H9 (cell line): ENCODE results near the gene RGPD3. TPM values are rescaled to one million over a fixed set of nuclear protein-coding genes. Genes with fewer than 3 reads are reported as not detected.
"Not testable (repeated sequence)": the region's sequence is repeated elsewhere in the genome, so short reads cannot be mapped to it uniquely, and the experiment has no call there.

Experiments
- DNase-seq: peaks from one replicate; pipeline ENCODE4 v3.0.0-alpha.2; 2017
- H2AFZ ChIP-seq: one replicate; pipeline ENCODE4 v1.6.1; 2013; ENCODE audit warnings: mild to moderate bottlenecking, low read length, control low read depth, moderate library complexity
- H2AK5ac ChIP-seq: 2 replicates; pipeline ENCODE4 v1.6.1; 2013; ENCODE audit warnings: low read length, control low read depth, mixed read lengths; ENCODE audit not compliant: insufficient read length
- H2BK120ac ChIP-seq: one replicate; pipeline ENCODE4 v1.6.1; 2013; ENCODE audit warnings: low read depth, mild to moderate bottlenecking, low read length, control low read depth, inconsistent platforms; ENCODE audit not compliant: poor library complexity, severe bottlenecking
- H2BK12ac ChIP-seq: 2 replicates; pipeline ENCODE4 v1.6.1; 2013; ENCODE audit warnings: low read length, control low read depth, mixed read lengths, low read depth; ENCODE audit not compliant: insufficient read length
- H2BK15ac ChIP-seq: 2 replicates; pipeline ENCODE4 v1.6.1; 2013; ENCODE audit warnings: low read depth, low read length, control low read depth
- H2BK20ac ChIP-seq: one replicate; pipeline ENCODE4 v1.6.1; 2013; ENCODE audit warnings: low read depth, mild to moderate bottlenecking, low read length, control low read depth, inconsistent platforms; ENCODE audit not compliant: poor library complexity, severe bottlenecking
- H2BK5ac ChIP-seq: 2 replicates; pipeline ENCODE4 v1.6.1; 2013; ENCODE audit warnings: low read length, control low read depth, mixed read lengths; ENCODE audit not compliant: insufficient read length
- H3K14ac ChIP-seq: 2 replicates; pipeline ENCODE4 v1.6.1; 2013; ENCODE audit warnings: low read length, control low read depth; ENCODE audit not compliant: insufficient read depth
- H3K18ac ChIP-seq: 2 replicates; pipeline ENCODE4 v1.6.1; 2013; ENCODE audit warnings: low read depth, mild to moderate bottlenecking, mixed read lengths, low read length, control low read depth; ENCODE audit not compliant: insufficient read length
- H3K23ac ChIP-seq: 2 replicates; pipeline ENCODE4 v1.6.1; 2013; ENCODE audit warnings: low read length, control low read depth, mixed read lengths, low read depth; ENCODE audit not compliant: insufficient read length
- H3K23me2 ChIP-seq: 2 replicates; pipeline ENCODE4 v1.6.1; 2013; ENCODE audit warnings: low read depth, mild to moderate bottlenecking, mixed read lengths, low read length, control low read depth; ENCODE audit not compliant: insufficient read length, poor library complexity, severe bottlenecking
- H3K27ac ChIP-seq: 2 replicates; pipeline ENCODE4 v1.5.1; 2013; ENCODE audit warnings: low read length, control low read depth, mixed read lengths, low read depth; ENCODE audit not compliant: insufficient read length
- H3K27me3 ChIP-seq: 2 replicates; pipeline ENCODE4 v1.6.1; 2013; ENCODE audit warnings: low read length, control low read depth, inconsistent platforms; ENCODE audit not compliant: insufficient read depth
- H3K4ac ChIP-seq: 2 replicates; pipeline ENCODE4 v1.6.1; 2013; ENCODE audit warnings: low read depth, mild to moderate bottlenecking, control low read depth, inconsistent platforms, low read length, moderate library complexity
- H3K4me1 ChIP-seq: 2 replicates; pipeline ENCODE4 v1.6.1; 2013; ENCODE audit warnings: low read length, control low read depth, inconsistent platforms; ENCODE audit not compliant: insufficient read depth
- H3K4me2 ChIP-seq: 2 replicates; pipeline ENCODE4 v1.6.1; 2013; ENCODE audit warnings: low read length, control low read depth, mixed read lengths; ENCODE audit not compliant: insufficient read length, insufficient read depth
- H3K56ac ChIP-seq: 2 replicates; pipeline ENCODE4 v1.6.1; 2013; ENCODE audit warnings: low read depth, mild to moderate bottlenecking, mixed read lengths, low read length, control low read depth; ENCODE audit not compliant: insufficient read length
- H3K79me1 ChIP-seq: 2 replicates; pipeline ENCODE4 v1.6.1; 2013; ENCODE audit warnings: low read depth, mild to moderate bottlenecking, moderate library complexity, low read length, control low read depth, inconsistent platforms; ENCODE audit not compliant: insufficient read depth, poor library complexity, severe bottlenecking
- H3K79me2 ChIP-seq: 2 replicates; pipeline ENCODE4 v1.6.1; 2013; ENCODE audit warnings: low read length, control low read depth, inconsistent platforms; ENCODE audit not compliant: insufficient read depth
- H3K9ac ChIP-seq: 2 replicates; pipeline ENCODE4 v1.6.1; 2013; ENCODE audit warnings: low read length, control low read depth, mixed read lengths; ENCODE audit not compliant: insufficient read length; ENCODE audit errors: extremely low read depth
- H3K9me3 ChIP-seq: one replicate; pipeline ENCODE4 v1.6.1; 2013; ENCODE audit warnings: low read depth, low read length, inconsistent platforms; ENCODE audit not compliant: control insufficient read depth
- H3T11ph ChIP-seq: one replicate; pipeline ENCODE4 v1.6.1; 2013; ENCODE audit warnings: mild to moderate bottlenecking, low read length, control low read depth, inconsistent platforms
- H4K20me1 ChIP-seq: one replicate; pipeline ENCODE4 v1.6.1; 2013; ENCODE audit not compliant: control insufficient read depth, insufficient read length, insufficient read depth
- H4K5ac ChIP-seq: 2 replicates; pipeline ENCODE4 v1.6.1; 2013; ENCODE audit warnings: low read depth, mild to moderate bottlenecking, mixed read lengths, low read length, control low read depth; ENCODE audit not compliant: insufficient read length
- H4K8ac ChIP-seq: replicated peaks from 2 replicates; pipeline ENCODE4 v1.6.1; 2013; ENCODE audit warnings: low read length, control low read depth, mixed read lengths, low read depth; ENCODE audit not compliant: insufficient read length
- H4K91ac ChIP-seq: 2 replicates; pipeline ENCODE4 v1.6.1; 2013; ENCODE audit warnings: low read depth, mild to moderate bottlenecking, moderate library complexity, mixed read lengths, low read length, control low read depth; ENCODE audit not compliant: insufficient read length
- H3K27ac Mint-ChIP-seq, 3 experiments: 2 replicates in 2 of 3; 3 replicates in 1 of 3; pipeline ENCODE4 v1.8.0; 2020 to 2021; ENCODE audit warnings: mixed read lengths in 3 of 3, mild to moderate bottlenecking in 1 of 3, moderate library complexity in 1 of 3
- H3K27me3 Mint-ChIP-seq: 2 replicates; pipeline ENCODE4 v1.8.0; 2021; ENCODE audit warnings: low read depth, mild to moderate bottlenecking, moderate library complexity, mixed read lengths
- H3K36me3 Mint-ChIP-seq, 3 experiments: 2 replicates in 2 of 3; 3 replicates in 1 of 3; pipeline ENCODE4 v1.8.0; 2020 to 2021; ENCODE audit warnings: low read depth in 3 of 3, mixed read lengths in 3 of 3; ENCODE audit not compliant: insufficient read depth in 1 of 3
- H3K4me1 Mint-ChIP-seq, 2 experiments: 2 replicates each; pipeline ENCODE4 v1.8.0; 2020; ENCODE audit warnings: mixed read lengths in 2 of 2
- H3K4me3 Mint-ChIP-seq, 2 experiments: 2 replicates in 1 of 2; 3 replicates in 1 of 2; pipeline ENCODE4 v1.8.0; 2020 to 2021; ENCODE audit warnings: mild to moderate bottlenecking in 2 of 2, mixed read lengths in 2 of 2, moderate library complexity in 1 of 2
- H3K9me3 Mint-ChIP-seq, 2 experiments: 2 replicates in 1 of 2; 3 replicates in 1 of 2; pipeline ENCODE4 v1.8.0; 2020; ENCODE audit warnings: mild to moderate bottlenecking in 2 of 2, mixed read lengths in 2 of 2, moderate library complexity in 1 of 2
- WGBS: extraction: QIAGEN DNeasy Blood & Tissue Kit; methylation state at CpG from one replicate; pipeline ENCODE4 v1.1.7; 2013; ENCODE audit warnings: missing lambda C conversion rate, low lambda C conversion rate, mixed read lengths; ENCODE audit not compliant: insufficient read length; ENCODE audit errors: extremely low coverage; 5-methylcytosine and 5-hydroxymethylcytosine counted together
- total RNA-seq: library from RNA; stranded (reverse); gene quantifications from 2 replicates; pipeline ENCODE4 v1.2.1, GENCODE V29; 2021

RGPD3 gene
- total RNA-seq, 1 experiment from 2014 or later: 0.15 TPM

GRCh38 chr2:106477647-106478046 lies 9.4 kb upstream of the RGPD3 start:
- H2BK120ac ChIP-seq, H3K27ac ChIP-seq, H3T11ph ChIP-seq, H4K5ac ChIP-seq, H3K14ac ChIP-seq, H3K4me1 Mint-ChIP-seq, H2BK20ac ChIP-seq, H3K36me3 Mint-ChIP-seq, H3K9ac ChIP-seq, H3K79me1 ChIP-seq, H2BK12ac ChIP-seq, H3K27me3 ChIP-seq, H4K20me1 ChIP-seq, H3K4me1 ChIP-seq, DNase-seq, H4K91ac ChIP-seq, H3K4me2 ChIP-seq, H3K9me3 Mint-ChIP-seq, H3K9me3 ChIP-seq, H3K79me2 ChIP-seq, H3K56ac ChIP-seq, H2AFZ ChIP-seq, H3K18ac ChIP-seq, H2BK15ac ChIP-seq, H3K27me3 Mint-ChIP-seq, H3K4me3 Mint-ChIP-seq, H2BK5ac ChIP-seq, H3K23me2 ChIP-seq, H3K23ac ChIP-seq, H2AK5ac ChIP-seq, H4K8ac ChIP-seq, H3K27ac Mint-ChIP-seq, H3K4ac ChIP-seq: not testable (repeated sequence)
- WGBS: no CpG with 5 or more reads among the region's 4 CpGs
